Measurements from ENCODE around the gene SERGEF. TPM values are rescaled to one million over a fixed set of nuclear protein-coding genes. Genes with fewer than 3 reads are reported as not detected.

SERGEF gene
- polyA plus RNA-seq, 1 of the 3 experiments (the other 2 are of a cell fraction): 23.1 TPM

- TF ChIP-seq ZBTB33 (IDR thresholded peaks at IDR 0.05; ENCODE audit: borderline replicate concordance, low read depth): no peak
Measured at GRCh38 chr11:18016789-18017188, 3.9 kb upstream of the SERGEF start (continued).

- no peak overlapping the region for H3K9ac ChIP-seq
- no peaks in the 10 kb centered on the region for H3K9me3 ChIP-seq
- no peaks in the 10 kb centered on the region for H3K27me3 ChIP-seq (ENCODE audit: insufficient read depth)
- no peak for TF ChIP-seq YY1 (IDR thresholded peaks at IDR 0.05; ENCODE audit: low read depth)
- TF ChIP-seq JUND (IDR thresholded peaks at IDR 0.05): no peak
- no peak for TF ChIP-seq SMC3 (IDR thresholded peaks at IDR 0.05; ENCODE audit: low read depth, low read length)
- no peak for TF ChIP-seq CHD2 (IDR thresholded peaks at IDR 0.05; ENCODE audit: low read length, partially characterized antibody)
- no peak for TF ChIP-seq USF2 (IDR thresholded peaks at IDR 0.05; ENCODE audit: borderline replicate concordance, low read depth, low read length)
- no peak for TF ChIP-seq TAF1 (IDR thresholded peaks at IDR 0.05; ENCODE audit: borderline replicate concordance, low read depth, low read length)
- TF ChIP-seq RAD21 (IDR thresholded peaks at IDR 0.05; ENCODE audit: low read length): no peak
- TF ChIP-seq POLR2AphosphoS5 (IDR thresholded peaks at IDR 0.05; ENCODE audit: low read depth, low read length): no peak
- peaks cover 4% of the 10 kb centered on the region for H3F3A ChIP-seq (replicated peaks; ENCODE audit: insufficient read depth)
- no peak for DNase-seq
- ChIA-PET CTCF (no interaction called here), POLR2A (no interaction called here)
- H3K36me3 ChIP-seq (replicated peaks in 1 of 2; ENCODE audit: control insufficient read depth in 1 of 2, insufficient read depth in 2 of 2, low read length in 1 of 2): no peaks in the 10 kb centered on the region
- no peak overlapping the region for H3K4me3 ChIP-seq (ENCODE audit: low read depth in 2 of 2, low read length in 1 of 2)
- no peak overlapping the region for H2AFZ ChIP-seq (ENCODE audit: low read depth)
- peaks cover 0 to 13% of the 10 kb centered on the region in 2 experiments; a peak in 1 of 4 replicates for H3K4me1 ChIP-seq (ENCODE audit: control insufficient read depth in 1 of 2, insufficient read depth in 2 of 2, low read depth in 1 of 2, low read length in 1 of 2)
- H3K4me2 ChIP-seq: no peak overlapping the region
- no peaks in the 10 kb centered on the region for H4K20me1 ChIP-seq (ENCODE audit: insufficient read depth)
- H3K27ac ChIP-seq (ENCODE audit: low read depth in 2 of 2, low read length in 1 of 2): no peak overlapping the region
- H3K9me2 ChIP-seq: no peaks in the 10 kb centered on the region; the same call in 1 of the 2 replicates
- peaks cover 3% of the 10 kb centered on the region; the same call in 1 of the 2 replicates for H3K79me2 ChIP-seq (ENCODE audit: insufficient read depth)
Measured at GRCh38 chr11:18014876-18015275, 2.0 kb upstream of the SERGEF start.

GRCh38 chr11:18013790-18014507 lies 1.1 kb upstream of the SERGEF start:
- peak; percentile 23 for DNase-seq
- WGBS (ENCODE audit: low lambda C conversion rate): 29% methylated on average over 11 of the region's 11 CpGs
- no peak for TF ChIP-seq PBX3 (IDR thresholded peaks at IDR 0.05)
- TF ChIP-seq TEAD4 (IDR thresholded peaks at IDR 0.05; ENCODE audit: borderline replicate concordance, insufficient read depth): no peak
- TF ChIP-seq CHD2 (IDR thresholded peaks at IDR 0.05; ENCODE audit: low read length, partially characterized antibody): no peak
- Histone ChIP-seq H3K4me1 (ENCODE audit: control insufficient read depth in 1 of 2, insufficient read depth in 2 of 2, low read depth in 1 of 2, low read length in 1 of 2) (peaks cover 0 to 13% of the 10 kb centered on the region in 2 experiments; a peak in 1 of 4 replicates), H3K9me3 (no peaks in the 10 kb centered on the region), H3K9ac (peak overlapping the region; percentile 53; the same call in 1 of the 2 replicates), H3K4me2 (peak overlapping the region; percentile 98), H3K9me2 (no peaks in the 10 kb centered on the region; the same call in 1 of the 2 replicates), H3K27ac (ENCODE audit: low read depth in 2 of 2, low read length in 1 of 2) (no peak overlapping the region; a peak in 1 of 4 replicates), H3F3A (replicated peaks; ENCODE audit: insufficient read depth) (peaks cover 5% of the 10 kb centered on the region), H2AFZ (ENCODE audit: low read depth) (peak overlapping the region; percentile 97), H4K20me1 (ENCODE audit: insufficient read depth) (no peaks in the 10 kb centered on the region), H3K79me2 (ENCODE audit: insufficient read depth) (peaks cover 3% of the 10 kb centered on the region; the same call in 1 of the 2 replicates), H3K36me3 (replicated peaks in 1 of 2; ENCODE audit: control insufficient read depth in 1 of 2, insufficient read depth in 2 of 2, low read length in 1 of 2) (no peaks in the 10 kb centered on the region), H3K4me3 (ENCODE audit: low read depth in 2 of 2, low read length in 1 of 2) (peak overlapping the region; percentile 85 to 96), H3K27me3 (ENCODE audit: insufficient read depth) (no peaks in the 10 kb centered on the region)
- POLR2A ChIA-PET: no interaction called here
- CTCF ChIA-PET: interaction anchor here (0.6 to 3.4 kb wide), 8 partner anchors 12 to 283 kb away, joined by 3 to 12 read pairs (median 4); partner anchors contain the start of gene SAAL1

Measured in SK-N-SH (cell line).